ENCODE data around the gene SIN3B.

SIN3B gene

DNA sequence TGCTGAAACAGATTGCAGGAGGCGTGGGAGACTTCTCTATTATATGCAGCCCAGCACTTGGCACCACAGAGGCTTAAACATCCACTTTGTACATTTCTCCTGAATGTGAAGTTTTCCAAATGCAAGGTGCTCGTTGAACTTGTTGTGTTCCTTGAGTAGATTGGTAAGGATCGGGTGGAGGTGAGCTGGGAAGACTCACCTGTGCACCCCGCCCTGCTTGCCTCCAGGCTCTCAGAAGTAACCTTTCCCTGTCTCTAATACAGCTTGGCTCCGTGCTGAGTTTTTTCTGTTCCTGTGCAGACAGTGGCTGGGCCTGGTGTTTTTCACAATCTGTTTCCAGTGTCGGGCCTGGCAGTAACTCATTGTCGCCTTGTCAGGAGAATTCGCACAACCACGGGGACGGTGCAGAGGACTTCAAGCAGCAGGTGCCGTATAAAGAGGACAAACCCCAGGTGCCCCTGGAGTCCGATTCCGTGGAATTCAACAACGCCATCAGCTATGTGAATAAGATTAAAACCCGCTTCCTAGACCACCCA, 12.3 kb downstream of the SIN3B start:
- Mint-ChIP-seq H3K9me3 (no peaks in the 10 kb centered on the region), H3K27ac (no peak overlapping the region)

DNA sequence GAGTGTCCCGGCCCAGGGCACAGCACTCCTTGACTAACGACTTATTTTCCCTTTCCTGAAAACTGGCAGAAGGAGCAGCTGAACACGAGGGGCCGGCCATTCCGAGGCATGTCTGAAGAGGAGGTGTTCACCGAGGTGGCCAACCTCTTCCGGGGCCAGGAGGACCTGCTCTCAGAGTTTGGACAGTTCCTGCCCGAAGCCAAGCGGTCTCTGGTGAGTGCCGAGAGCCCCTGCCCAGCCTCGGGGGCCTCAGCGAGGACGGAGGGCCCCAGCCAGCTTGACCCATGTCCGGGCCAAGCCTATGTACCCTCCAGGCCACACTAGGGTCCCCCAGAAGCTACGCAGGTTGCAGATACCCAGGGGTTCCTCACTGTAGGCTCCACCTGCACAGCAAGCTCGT, 17.7 kb downstream of the SIN3B start:
- TF ChIP-seq, protein P1, sequence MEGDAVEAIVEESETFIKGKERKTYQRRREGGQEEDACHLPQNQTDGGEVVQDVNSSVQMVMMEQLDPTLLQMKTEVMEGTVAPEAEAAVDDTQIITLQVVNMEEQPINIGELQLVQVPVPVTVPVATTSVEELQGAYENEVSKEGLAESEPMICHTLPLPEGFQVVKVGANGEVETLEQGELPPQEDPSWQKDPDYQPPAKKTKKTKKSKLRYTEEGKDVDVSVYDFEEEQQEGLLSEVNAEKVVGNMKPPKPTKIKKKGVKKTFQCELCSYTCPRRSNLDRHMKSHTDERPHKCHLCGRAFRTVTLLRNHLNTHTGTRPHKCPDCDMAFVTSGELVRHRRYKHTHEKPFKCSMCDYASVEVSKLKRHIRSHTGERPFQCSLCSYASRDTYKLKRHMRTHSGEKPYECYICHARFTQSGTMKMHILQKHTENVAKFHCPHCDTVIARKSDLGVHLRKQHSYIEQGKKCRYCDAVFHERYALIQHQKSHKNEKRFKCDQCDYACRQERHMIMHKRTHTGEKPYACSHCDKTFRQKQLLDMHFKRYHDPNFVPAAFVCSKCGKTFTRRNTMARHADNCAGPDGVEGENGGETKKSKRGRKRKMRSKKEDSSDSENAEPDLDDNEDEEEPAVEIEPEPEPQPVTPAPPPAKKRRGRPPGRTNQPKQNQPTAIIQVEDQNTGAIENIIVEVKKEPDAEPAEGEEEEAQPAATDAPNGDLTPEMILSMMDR (IDR thresholded peaks at IDR 0.05; ENCODE audit: unreplicated experiment in 3 of 3), result no peak
- H3K9me3 Mint-ChIP-seq, result no peaks in the 10 kb centered on the region
- peaks cover 74% of the 10 kb centered on the region for H3K36me3 Mint-ChIP-seq (ENCODE audit: low read depth)
- no peaks in the 10 kb centered on the region for H3K4me1 Mint-ChIP-seq
- H3K27me3 Mint-ChIP-seq (ENCODE audit: low read depth), result no peaks in the 10 kb centered on the region
- no peak overlapping the region for H3K4me3 Mint-ChIP-seq
- H3K27ac Mint-ChIP-seq, result no peak overlapping the region

More for the DNA sequence above, 12.3 kb downstream of the SIN3B start:
- Mint-ChIP-seq H3K4me1 (peaks cover 8% of the 10 kb centered on the region), H3K4me3 (no peak overlapping the region), H3K27me3 (ENCODE audit: low read depth) (no peaks in the 10 kb centered on the region), H3K36me3 (ENCODE audit: low read depth) (peaks cover 70% of the 10 kb centered on the region)
- TF ChIP-seq, protein P1 (IDR thresholded peaks at IDR 0.05; ENCODE audit: unreplicated experiment in 3 of 3), result no peak

- Mint-ChIP-seq H3K9me3 (no peaks in the 10 kb centered on the region), H3K4me3 (no peak overlapping the region), H3K27me3 (ENCODE audit: low read depth) (no peaks in the 10 kb centered on the region), H3K27ac (no peak overlapping the region), H3K36me3 (ENCODE audit: low read depth) (peaks cover 78% of the 10 kb centered on the region), H3K4me1 (no peaks in the 10 kb centered on the region)
- TF ChIP-seq, protein P1 (IDR thresholded peaks at IDR 0.05; ENCODE audit: unreplicated experiment in 3 of 3), result no peak
These were observed 18.2 kb downstream of the SIN3B start for GRCh38 chr19:16847430-16847829.

- TF ChIP-seq, protein P1 (IDR thresholded peaks at IDR 0.05; ENCODE audit: unreplicated experiment in 3 of 3), result no peak
- Mint-ChIP-seq H3K27ac (no peak overlapping the region), H3K4me3 (no peak overlapping the region), H3K36me3 (ENCODE audit: low read depth) (peaks cover 79% of the 10 kb centered on the region), H3K4me1 (no peaks in the 10 kb centered on the region), H3K9me3 (no peaks in the 10 kb centered on the region), H3K27me3 (ENCODE audit: low read depth) (no peaks in the 10 kb centered on the region)
These were observed 20.0 kb downstream of the SIN3B start for GRCh38 chr19:16849168-16849567.

GRCh38 chr19:16850133-16850532, 20.9 kb downstream of the SIN3B start:
- Mint-ChIP-seq H3K4me3 (no peak overlapping the region), H3K36me3 (ENCODE audit: low read depth) (peaks cover 79% of the 10 kb centered on the region), H3K27me3 (ENCODE audit: low read depth) (no peaks in the 10 kb centered on the region), H3K4me1 (no peaks in the 10 kb centered on the region), H3K27ac (no peak overlapping the region), H3K9me3 (no peaks in the 10 kb centered on the region)
- TF ChIP-seq, protein P1 (IDR thresholded peaks at IDR 0.05; ENCODE audit: unreplicated experiment in 3 of 3), result no peak

DNA sequence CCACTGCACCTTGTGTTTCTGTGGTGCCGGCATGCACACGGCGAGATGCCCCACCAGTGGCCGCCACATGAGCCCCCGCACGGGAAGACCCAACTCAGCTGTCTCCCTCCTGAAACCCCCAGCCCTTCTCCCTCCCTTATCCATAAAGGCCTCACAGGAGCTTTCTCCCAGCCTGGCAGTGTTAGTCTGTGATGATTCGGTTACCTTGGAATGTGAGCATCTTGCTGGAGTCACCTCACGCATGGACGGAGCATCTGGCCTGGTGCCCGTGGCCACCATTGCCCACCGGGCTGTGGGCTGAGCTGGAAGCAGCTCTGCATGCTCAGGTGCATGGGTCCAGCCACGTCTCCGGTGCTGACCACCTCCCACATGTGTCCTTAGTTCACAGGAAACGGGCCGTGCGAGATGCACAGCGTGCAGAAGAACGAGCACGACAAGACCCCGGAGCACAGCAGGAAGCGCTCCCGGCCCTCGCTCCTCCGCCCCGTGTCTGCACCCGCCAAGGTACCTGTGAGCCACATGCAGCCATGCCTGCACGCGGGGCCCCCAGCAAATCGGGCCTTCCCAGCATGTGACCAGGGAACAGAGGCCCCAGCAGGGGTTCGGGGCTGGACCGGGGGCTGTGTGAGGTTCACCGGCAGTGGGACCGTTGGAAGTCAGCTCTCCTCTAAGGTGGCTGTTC, 22.0 kb downstream of the SIN3B start:
- peaks cover 72% of the 10 kb centered on the region for H3K36me3 Mint-ChIP-seq (ENCODE audit: low read depth)
- H3K27ac Mint-ChIP-seq, result no peak overlapping the region
- no peaks in the 10 kb centered on the region for H3K27me3 Mint-ChIP-seq (ENCODE audit: low read depth)
- H3K9me3 Mint-ChIP-seq, result no peaks in the 10 kb centered on the region
- no peak overlapping the region for H3K4me3 Mint-ChIP-seq
- TF ChIP-seq, protein P1 (IDR thresholded peaks at IDR 0.05; ENCODE audit: unreplicated experiment in 3 of 3), result no peak
- H3K4me1 Mint-ChIP-seq, result no peaks in the 10 kb centered on the region
